ENCODE results near the gene CSRNP3. TPM values are rescaled to one million over a fixed set of nuclear protein-coding genes. Genes with fewer than 3 reads are reported as not detected.

CSRNP3 gene
- total and polyA plus RNA-seq, 7 donors = 0.96 to 6.6 (median 3.9) TPM

GRCh38 chr2:165508927-165509326 lies 39.4 kb downstream of the CSRNP3 start:
- TF ChIP-seq POLR2A (IDR thresholded peaks at IDR 0.05) (no peak), POLR2AphosphoS5 (IDR thresholded peaks at IDR 0.05) (no peak), CTCF (IDR thresholded peaks at IDR 0.05) (no peak), EP300 (IDR thresholded peaks at IDR 0.05) (no peak)
- Histone ChIP-seq H3K9me3 (no peaks in the 10 kb centered on the region), H3K4me3 (no peak overlapping the region), H3K27ac (no peak overlapping the region), H3K36me3 (no peaks in the 10 kb centered on the region), H3K27me3 (no peaks in the 10 kb centered on the region), H3K4me1 (no peaks in the 10 kb centered on the region)
- DNase-seq = no peak
- intact Hi-C loops (cut with DNase I) = no loop called here

GRCh38 chr2:165513479-165513878 lies 44.0 kb downstream of the CSRNP3 start:
- DNase-seq = no peak
- 86 to 92% methylated on average over 1 of the region's 1 CpG for WGBS, 2 donors
- Histone ChIP-seq H3K4me1 (no peaks in the 10 kb centered on the region), H3K9me3 (no peaks in the 10 kb centered on the region), H3K36me3 (no peaks in the 10 kb centered on the region), H3K4me3 (no peak overlapping the region), H3K27me3 (no peaks in the 10 kb centered on the region), H3K27ac (no peak overlapping the region)
- intact Hi-C loops (cut with DNase I) = no loop called here
- no peak for TF ChIP-seq EP300 (IDR thresholded peaks at IDR 0.05)
- no peak for TF ChIP-seq POLR2A (IDR thresholded peaks at IDR 0.05)
- no peak for TF ChIP-seq CTCF (IDR thresholded peaks at IDR 0.05)
- TF ChIP-seq POLR2AphosphoS5 (IDR thresholded peaks at IDR 0.05) = no peak

- intact Hi-C loops (cut with DNase I) = no loop called here
- H3K9me3 ChIP-seq = no peaks in the 10 kb centered on the region
- no peak for DNase-seq
- no peak for TF ChIP-seq CTCF (IDR thresholded peaks at IDR 0.05)
- no peak for TF ChIP-seq POLR2A (IDR thresholded peaks at IDR 0.05)
- TF ChIP-seq EP300 (IDR thresholded peaks at IDR 0.05) = no peak
- no peak for TF ChIP-seq POLR2AphosphoS5 (IDR thresholded peaks at IDR 0.05)
- no peak overlapping the region for H3K4me3 ChIP-seq
- H3K27ac ChIP-seq = no peak overlapping the region
- no peaks in the 10 kb centered on the region for H3K4me1 ChIP-seq
- peaks cover 0 to 8% (median 0%) of the 10 kb centered on the region in 4 donors for H3K36me3 ChIP-seq
- H3K27me3 ChIP-seq = no peaks in the 10 kb centered on the region
These were observed 49.1 kb downstream of the CSRNP3 start for GRCh38 chr2:165518611-165519010.

GRCh38 chr2:165522719-165523118 lies 53.2 kb downstream of the CSRNP3 start:
- Histone ChIP-seq H3K9me3 (no peaks in the 10 kb centered on the region), H3K4me1 (no peaks in the 10 kb centered on the region), H3K27me3 (no peaks in the 10 kb centered on the region), H3K4me3 (no peak overlapping the region), H3K27ac (no peak overlapping the region), H3K36me3 (peaks cover 0 to 8% (median 0%) of the 10 kb centered on the region in 4 donors)
- intact Hi-C loops (cut with DNase I) = no loop called here
- DNase-seq = no peak
- WGBS, 2 donors = 83% methylated on average over 3 of the region's 3 CpGs
- TF ChIP-seq CTCF (IDR thresholded peaks at IDR 0.05) (no peak), POLR2AphosphoS5 (IDR thresholded peaks at IDR 0.05) (no peak), POLR2A (IDR thresholded peaks at IDR 0.05) (no peak), EP300 (IDR thresholded peaks at IDR 0.05) (no peak)

GRCh38 chr2:165524720-165525119 lies 55.2 kb downstream of the CSRNP3 start:
- Histone ChIP-seq H3K27ac (no peak overlapping the region), H3K4me3 (no peak overlapping the region), H3K9me3 (no peaks in the 10 kb centered on the region), H3K36me3 (peaks cover 0 to 3% (median 0%) of the 10 kb centered on the region in 4 donors), H3K4me1 (no peaks in the 10 kb centered on the region), H3K27me3 (no peaks in the 10 kb centered on the region)
- TF ChIP-seq POLR2A (IDR thresholded peaks at IDR 0.05) = no peak
- no peak for TF ChIP-seq POLR2AphosphoS5 (IDR thresholded peaks at IDR 0.05)
- no peak for TF ChIP-seq CTCF (IDR thresholded peaks at IDR 0.05)
- intact Hi-C loops (cut with DNase I) = no loop called here
- WGBS, 2 donors = 63 to 71% methylated on average over 1 of the region's 1 CpG
- no peak for DNase-seq

All from sigmoid colon (tissue), 7 donors.